Measurements from ENCODE around the gene MOB2. TPM values are rescaled to one million over a fixed set of nuclear protein-coding genes. Genes with fewer than 3 reads are reported as not detected.

The MOB2 gene
- total RNA-seq, 1 donor from 2014 or later, result 95.4 TPM

- DNase-seq (ENCODE audit: low spot score in 2 of 2), result no peak
- peaks cover 35 to 51% of the 10 kb centered on the region in 2 donors for H3K4me1 ChIP-seq
Observed at GRCh38 chr11:1479006-1479677, 7.4 kb downstream of the MOB2 start.

GRCh38 chr11:1478544-1478943, 8.0 kb downstream of the MOB2 start:
- H3K27ac ChIP-seq, result no peak overlapping the region
- intact Hi-C loops (cut with DNase I), result no loop called here
- H3K27me3 ChIP-seq, result no peaks in the 10 kb centered on the region
- DNase-seq (ENCODE audit: low spot score in 2 of 2), result no peak
- no peaks in the 10 kb centered on the region for H3K9me3 ChIP-seq
- TF ChIP-seq CTCF (IDR thresholded peaks at IDR 0.05), result no peak
- H3K4me3 ChIP-seq, result no peak overlapping the region
- peaks cover 29 to 45% of the 10 kb centered on the region in 2 donors for H3K4me1 ChIP-seq
- peaks cover 56 to 70% of the 10 kb centered on the region in 2 donors for H3K36me3 ChIP-seq

More at GRCh38 chr11:1479006-1479677, 7.4 kb downstream of the MOB2 start:
- H3K36me3 ChIP-seq, result peaks cover 50 to 64% of the 10 kb centered on the region in 2 donors
- no peak for TF ChIP-seq CTCF (IDR thresholded peaks at IDR 0.05)
- H3K27ac ChIP-seq, result peak overlapping the region; percentile 62 to 87
- intact Hi-C loops (cut with DNase I), result no loop called here
- H3K27me3 ChIP-seq, result no peaks in the 10 kb centered on the region
- no peak overlapping the region for H3K4me3 ChIP-seq
- H3K9me3 ChIP-seq, result no peaks in the 10 kb centered on the region

DNA sequence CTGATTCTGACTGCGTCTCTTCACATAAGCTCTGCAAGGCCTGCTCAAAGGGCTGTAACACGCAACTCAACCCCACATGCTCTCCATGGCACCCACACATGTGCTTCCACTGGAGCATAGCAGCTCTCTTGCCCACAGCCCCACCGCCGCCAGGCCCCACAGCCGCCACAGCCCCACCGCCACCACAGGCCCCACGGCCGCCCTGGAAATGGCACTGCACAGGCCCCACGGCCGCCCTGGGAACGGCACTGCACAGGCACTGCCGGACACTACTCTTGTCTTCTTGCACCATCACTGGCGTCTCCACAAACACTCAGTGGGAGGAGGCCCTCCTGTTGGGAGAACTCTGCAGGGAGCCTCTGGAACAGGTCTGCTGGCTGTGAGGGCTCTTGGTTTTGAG, 8.6 kb downstream of the MOB2 start:
- H3K36me3 ChIP-seq, result peaks cover 61 to 75% of the 10 kb centered on the region in 2 donors
- no peaks in the 10 kb centered on the region for H3K9me3 ChIP-seq
- peaks cover 24 to 40% of the 10 kb centered on the region in 2 donors for H3K4me1 ChIP-seq
- intact Hi-C loops (cut with DNase I), result no loop called here
- DNase-seq (ENCODE audit: low spot score in 2 of 2), result no peak
- H3K27me3 ChIP-seq, result no peaks in the 10 kb centered on the region
- TF ChIP-seq CTCF (IDR thresholded peaks at IDR 0.05), result no peak
- H3K4me3 ChIP-seq, result no peak overlapping the region
- H3K27ac ChIP-seq, result no peak overlapping the region

GRCh38 chr11:1476940-1477736, 9.4 kb downstream of the MOB2 start:
- intact Hi-C loops (cut with DNase I), result no loop called here
- H3K27ac ChIP-seq, result no peak overlapping the region
- peaks cover 18 to 31% of the 10 kb centered on the region in 2 donors for H3K4me1 ChIP-seq
- no peak for TF ChIP-seq CTCF (IDR thresholded peaks at IDR 0.05)
- H3K4me3 ChIP-seq, result no peak overlapping the region
- H3K9me3 ChIP-seq, result no peaks in the 10 kb centered on the region
- no peak for DNase-seq (ENCODE audit: low spot score in 2 of 2)
- H3K36me3 ChIP-seq, result peaks cover 68 to 84% of the 10 kb centered on the region in 2 donors
- no peaks in the 10 kb centered on the region for H3K27me3 ChIP-seq

GRCh38 chr11:1475841-1476240, 10.7 kb downstream of the MOB2 start:
- peaks cover 79 to 97% of the 10 kb centered on the region in 2 donors for H3K36me3 ChIP-seq
- TF ChIP-seq CTCF (IDR thresholded peaks at IDR 0.05), result no peak
- H3K4me1 ChIP-seq, result peaks cover 9 to 20% of the 10 kb centered on the region in 2 donors
- intact Hi-C loops (cut with DNase I), result no loop called here
- no peaks in the 10 kb centered on the region for H3K27me3 ChIP-seq
- DNase-seq (ENCODE audit: low spot score in 2 of 2), result no peak
- no peak overlapping the region for H3K4me3 ChIP-seq
- no peaks in the 10 kb centered on the region for H3K9me3 ChIP-seq
- no peak overlapping the region for H3K27ac ChIP-seq

All from ascending aorta (tissue), 2 donors.